UCSD-AML1 (cell line): ENCODE measurements around the gene FIBCD1.
A peak's percentile ranks its signal among the peaks of the same experiment; 100 is the strongest.
"Not testable (repeated sequence)": the region's sequence is repeated elsewhere in the genome, so short reads cannot be mapped to it uniquely, and the experiment has no call there.

Experiments
- DNase-seq: peaks from one replicate; lab custom pipeline; 2025; ENCODE audit not compliant: unreplicated experiment; lab: John Stamatoyannopoulos, UW

The FIBCD1 gene

GRCh38 chr9:130954925-130955324 lies 15.9 kb upstream of the FIBCD1 start:
- DNase-seq, result not testable (repeated sequence)

DNA sequence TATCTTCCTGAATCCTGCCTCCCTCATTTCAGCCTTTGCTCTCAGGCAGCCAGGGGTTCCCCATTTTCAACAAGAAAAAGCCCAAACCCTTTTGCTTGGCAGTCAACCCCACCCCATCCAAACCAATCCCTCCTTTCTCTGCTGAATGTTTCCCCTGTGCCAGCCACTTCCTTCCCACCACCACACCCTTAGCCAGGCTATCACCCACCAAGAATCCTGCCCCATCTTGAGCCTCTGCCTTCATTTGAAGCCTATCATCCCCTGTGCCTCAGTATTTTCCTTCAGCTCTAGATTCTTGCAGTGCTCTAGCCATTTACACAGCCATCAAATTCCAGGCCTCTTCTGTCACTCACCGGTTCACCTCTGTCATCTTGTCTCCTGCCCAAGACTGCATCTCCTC lies 15.3 kb upstream of the FIBCD1 start:
- no peak for DNase-seq

DNA sequence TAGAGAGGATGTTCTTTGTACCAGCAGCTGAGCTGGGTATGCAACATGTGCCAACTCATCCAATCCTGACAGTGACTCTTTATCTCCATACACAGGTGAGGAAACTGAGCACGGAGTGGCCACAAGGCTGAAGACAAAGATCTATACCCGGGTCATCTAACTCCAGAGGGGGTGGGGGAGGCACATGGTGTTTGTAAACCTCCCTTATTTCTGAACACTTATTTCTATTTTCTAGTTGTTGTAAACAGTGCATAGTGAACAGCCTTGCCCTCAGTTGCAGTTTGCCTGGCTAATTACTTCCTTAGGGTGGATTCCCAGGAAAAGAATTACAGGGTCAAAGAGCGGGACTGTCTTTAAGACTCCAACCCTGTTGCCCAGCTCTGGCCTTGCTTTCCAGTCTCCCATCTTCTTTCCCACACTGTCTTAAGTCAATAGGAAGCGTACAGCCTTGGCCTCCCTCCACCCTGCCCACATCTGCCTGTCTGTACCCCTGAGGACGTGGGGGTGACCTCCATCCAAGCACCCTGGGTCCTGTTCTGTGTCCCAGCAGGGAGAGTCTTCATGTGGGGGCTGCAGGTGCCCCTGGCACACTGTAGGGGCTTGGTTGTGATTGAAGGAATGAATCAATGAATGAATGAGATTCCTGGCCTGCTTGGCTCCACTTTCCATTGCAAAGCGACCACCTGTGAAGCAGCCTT lies 13.2 kb upstream of the FIBCD1 start:
- DNase-seq, result no peak

DNA sequence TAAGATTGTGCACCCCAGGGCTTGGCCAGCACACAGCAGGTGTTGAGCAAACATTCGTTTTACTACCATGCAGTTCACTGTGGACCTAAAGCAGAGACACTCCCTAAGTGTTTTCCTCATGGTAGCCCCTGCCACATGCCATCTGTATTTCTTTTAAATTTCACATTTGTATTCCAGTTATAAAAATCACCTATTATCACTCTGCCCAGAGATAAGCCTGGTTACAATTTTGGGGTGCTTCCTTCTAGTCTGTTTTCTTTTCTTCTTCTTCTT lies 10.9 kb upstream of the FIBCD1 start:
- no peak for DNase-seq

DNA sequence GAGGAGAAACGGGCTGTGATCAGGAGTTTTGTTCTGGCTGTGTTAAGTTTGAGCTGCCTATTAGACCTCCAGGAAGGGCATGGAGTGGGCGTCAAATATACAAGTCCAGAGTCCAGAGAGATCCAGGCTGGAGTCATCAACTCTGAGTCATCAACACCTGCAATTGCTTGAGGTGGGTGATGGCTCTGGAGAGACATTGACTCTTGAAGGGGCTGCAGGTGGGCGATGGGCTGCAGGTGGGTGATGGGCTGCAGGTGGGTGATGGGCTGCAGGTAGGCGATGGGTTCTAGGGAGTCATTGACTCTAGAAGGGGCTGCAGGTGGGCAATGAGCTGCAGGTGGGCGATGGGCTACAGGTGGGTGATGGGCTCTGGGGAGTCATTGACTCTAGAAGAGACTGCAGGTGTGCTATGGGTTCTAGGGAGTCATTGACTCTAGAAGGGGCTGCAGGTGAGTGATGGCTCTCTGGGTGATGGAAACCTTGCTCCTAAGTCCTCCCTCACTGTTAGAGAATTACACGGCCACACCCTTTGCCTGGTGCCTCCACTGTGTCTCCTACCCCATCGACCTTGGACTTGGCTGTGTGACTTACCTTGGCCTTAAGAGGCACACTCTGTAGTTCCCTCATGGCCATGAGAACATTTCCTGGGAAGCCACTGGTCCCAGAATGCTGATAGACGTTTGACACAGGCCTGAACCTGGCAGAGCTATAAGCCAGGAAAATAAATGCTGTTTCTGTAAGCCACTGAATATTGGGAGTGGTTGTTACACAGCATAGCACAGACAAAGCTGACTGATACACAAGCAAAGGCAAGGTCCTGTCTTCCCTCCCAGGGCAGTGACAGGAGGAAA lies 10.4 kb upstream of the FIBCD1 start:
- no peak for DNase-seq

DNA sequence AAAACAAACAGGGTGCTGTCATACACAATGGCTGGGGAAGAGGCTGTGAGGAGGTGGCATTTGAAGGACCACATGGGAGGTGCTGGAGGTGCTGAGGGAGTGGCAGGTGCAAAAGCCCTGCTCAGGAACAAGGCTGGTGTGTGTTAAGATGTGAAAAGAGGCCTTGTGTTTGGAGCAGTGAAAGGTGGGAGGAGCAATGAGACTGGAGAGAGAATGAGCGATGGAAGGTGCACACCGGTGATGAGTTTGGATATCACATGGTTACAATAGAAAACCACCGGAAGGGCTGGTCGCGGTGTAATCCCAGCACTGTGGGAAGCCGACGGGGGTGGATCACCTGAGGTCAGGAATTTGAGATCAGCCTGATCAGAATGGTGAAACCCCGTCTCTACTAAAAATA lies 9.2 kb upstream of the FIBCD1 start:
- no peak for DNase-seq

- no peak for DNase-seq
These were observed 8.6 kb upstream of the FIBCD1 start for GRCh38 chr9:130947618-130948140.

DNA sequence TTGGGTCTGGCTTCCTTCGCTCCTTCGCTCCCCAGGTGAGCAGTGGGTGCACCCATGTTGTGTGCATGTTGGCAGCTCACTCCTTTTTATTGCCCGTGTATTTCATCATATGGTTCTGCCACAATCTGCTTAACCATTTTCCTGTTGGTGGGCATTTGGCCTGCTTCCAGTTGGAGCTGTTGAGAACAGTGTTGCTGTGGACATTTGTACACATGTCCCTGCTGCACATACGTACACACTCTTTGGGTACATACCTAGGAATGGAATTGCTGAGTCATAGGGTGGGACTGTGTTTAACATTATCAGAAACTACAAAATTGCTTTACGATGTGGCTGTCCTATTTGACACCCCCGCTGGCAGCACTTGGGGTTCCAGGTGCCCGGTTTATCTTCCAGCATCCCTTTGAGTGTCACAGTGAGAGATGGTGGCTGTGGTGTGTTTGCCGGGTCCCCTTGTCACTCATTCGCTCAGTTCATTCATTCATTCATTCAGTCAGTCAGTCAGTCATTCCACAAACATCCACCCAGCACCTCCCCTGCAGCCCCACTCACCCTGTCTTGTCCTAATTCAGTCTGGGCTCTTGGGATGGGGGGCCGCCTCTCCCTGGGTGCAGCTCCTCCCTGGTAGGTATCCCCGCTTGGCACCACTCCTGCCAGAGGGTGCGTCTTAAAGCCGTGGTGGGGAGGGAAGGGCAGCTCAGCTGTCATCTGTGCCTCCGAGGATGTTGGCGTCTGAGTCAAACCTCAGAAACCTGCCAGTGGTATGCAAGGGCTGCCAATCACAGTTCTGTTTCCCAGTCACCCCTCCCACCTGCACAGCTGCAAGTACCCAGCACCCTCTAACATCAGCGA lies 7.9 kb upstream of the FIBCD1 start:
- DNase-seq, result no peak

GRCh38 chr9:130945173-130945572 lies 6.1 kb upstream of the FIBCD1 start:
- DNase-seq, result no peak

DNA sequence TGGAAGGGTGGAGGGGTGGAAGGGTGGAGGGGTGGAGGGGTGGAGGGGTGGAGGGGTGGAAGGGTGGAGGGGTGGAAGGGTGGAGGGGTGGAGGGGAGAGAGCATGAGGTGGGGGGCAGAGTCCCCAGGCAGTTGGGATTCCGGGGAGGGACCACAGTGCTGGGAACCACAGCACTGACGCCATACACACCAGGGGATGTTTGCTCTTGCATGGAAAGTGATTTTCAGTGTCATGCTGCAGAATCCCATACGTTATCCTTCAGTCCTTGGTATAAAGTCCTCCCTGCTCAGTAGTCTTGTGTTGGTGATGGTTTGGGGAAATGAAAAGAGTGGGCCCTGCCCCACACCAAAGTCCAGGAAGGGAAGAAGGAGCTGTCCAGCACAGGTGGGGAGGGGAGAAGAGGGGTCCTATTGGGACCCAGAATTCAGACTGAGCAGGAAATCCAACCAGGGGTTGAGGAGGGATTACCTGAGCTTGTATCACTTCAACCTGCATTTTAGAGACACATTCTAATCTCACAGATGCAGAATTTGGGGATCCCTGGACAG lies 5.5 kb upstream of the FIBCD1 start:
- no peak for DNase-seq

- no peak for DNase-seq
These were observed 4.7 kb upstream of the FIBCD1 start for GRCh38 chr9:130943777-130944176.

- DNase-seq, result no peak
These were observed 4.2 kb upstream of the FIBCD1 start for GRCh38 chr9:130943221-130943620.

- DNase-seq, result no peak
These were observed 3.6 kb upstream of the FIBCD1 start for GRCh38 chr9:130942679-130943078.

GRCh38 chr9:130942084-130942483 lies 3.0 kb upstream of the FIBCD1 start:
- no peak for DNase-seq

- peak; percentile 60 for DNase-seq
These were observed 1.9 kb upstream of the FIBCD1 start for GRCh38 chr9:130940693-130941576.

DNA sequence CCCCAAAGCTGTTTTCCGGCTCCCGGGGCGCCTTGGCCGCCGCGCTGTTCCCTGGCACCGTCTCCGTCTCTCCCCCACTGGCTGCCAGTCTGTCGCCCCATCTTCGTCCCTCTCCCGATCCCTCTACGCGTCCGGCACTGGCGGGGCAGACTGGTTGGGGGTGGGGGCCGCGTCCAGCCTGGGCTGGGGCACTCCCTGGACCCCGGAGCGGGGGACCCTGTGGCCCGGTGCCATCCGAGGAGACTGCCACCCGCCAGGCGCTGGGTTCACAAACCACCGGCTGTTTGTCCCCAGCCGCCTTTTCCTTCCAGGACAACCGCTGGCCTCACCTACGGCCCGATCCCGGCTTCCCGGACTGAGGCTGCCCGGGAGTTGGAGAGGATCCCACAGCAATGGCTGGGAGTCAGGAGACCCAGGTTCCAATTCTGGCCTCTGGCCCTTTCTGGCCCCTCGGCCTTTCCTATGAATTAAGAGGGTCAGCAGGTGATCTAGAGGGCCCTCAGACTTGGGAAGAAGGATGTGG lies 1.0 kb upstream of the FIBCD1 start:
- DNase-seq, result no peak

- peak; percentile 35 for DNase-seq
These were observed 469 bp upstream of the FIBCD1 start for GRCh38 chr9:130939405-130940026.

- no peak for DNase-seq
These were observed 829 bp downstream of the FIBCD1 start for GRCh38 chr9:130938184-130938651.
